Measurements from ENCODE around the gene RIOX2.

DNA sequence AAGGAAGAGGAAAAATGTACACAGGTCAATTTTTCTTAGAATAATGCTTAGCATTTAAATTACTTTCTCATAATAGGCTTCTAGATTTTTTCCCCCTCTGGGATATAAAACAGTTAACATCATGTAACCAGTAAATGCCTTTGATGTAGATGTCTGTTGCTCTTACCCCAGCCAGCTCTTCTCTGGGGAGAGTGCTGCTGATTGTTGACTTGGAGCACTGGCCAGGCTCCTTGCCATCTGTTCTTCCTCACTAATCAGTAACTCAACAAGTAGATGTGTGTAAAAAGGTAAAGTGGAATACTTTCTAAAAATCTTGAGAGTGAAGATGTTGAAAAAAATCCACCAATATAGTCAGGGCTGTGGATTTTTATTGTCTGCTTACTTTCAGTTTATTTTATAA lies 42.2 kb downstream of the RIOX2 start:
- TF ChIP-seq, protein P1, sequence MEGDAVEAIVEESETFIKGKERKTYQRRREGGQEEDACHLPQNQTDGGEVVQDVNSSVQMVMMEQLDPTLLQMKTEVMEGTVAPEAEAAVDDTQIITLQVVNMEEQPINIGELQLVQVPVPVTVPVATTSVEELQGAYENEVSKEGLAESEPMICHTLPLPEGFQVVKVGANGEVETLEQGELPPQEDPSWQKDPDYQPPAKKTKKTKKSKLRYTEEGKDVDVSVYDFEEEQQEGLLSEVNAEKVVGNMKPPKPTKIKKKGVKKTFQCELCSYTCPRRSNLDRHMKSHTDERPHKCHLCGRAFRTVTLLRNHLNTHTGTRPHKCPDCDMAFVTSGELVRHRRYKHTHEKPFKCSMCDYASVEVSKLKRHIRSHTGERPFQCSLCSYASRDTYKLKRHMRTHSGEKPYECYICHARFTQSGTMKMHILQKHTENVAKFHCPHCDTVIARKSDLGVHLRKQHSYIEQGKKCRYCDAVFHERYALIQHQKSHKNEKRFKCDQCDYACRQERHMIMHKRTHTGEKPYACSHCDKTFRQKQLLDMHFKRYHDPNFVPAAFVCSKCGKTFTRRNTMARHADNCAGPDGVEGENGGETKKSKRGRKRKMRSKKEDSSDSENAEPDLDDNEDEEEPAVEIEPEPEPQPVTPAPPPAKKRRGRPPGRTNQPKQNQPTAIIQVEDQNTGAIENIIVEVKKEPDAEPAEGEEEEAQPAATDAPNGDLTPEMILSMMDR (IDR thresholded peaks at IDR 0.05; ENCODE audit: insufficient read depth, low read depth, low read length) = no peak
- TF ChIP-seq EZH2 (IDR thresholded peaks at IDR 0.05; ENCODE audit: insufficient read depth, low read length) = no peak
